AG09309 (cell line): ENCODE measurements around the gene AQP1.

ENCODE experiments used
- DNase-seq: peaks from one replicate; pipeline ENCODE4 v3.0.0-alpha.2; 2010; ENCODE audit warnings: low read depth
- H3K4me3 ChIP-seq: 2 replicates; pipeline ENCODE4 v1.5.1; 2011; ENCODE audit warnings: mild to moderate bottlenecking, low read depth, low read length, moderate library complexity; ENCODE audit not compliant: control insufficient read depth
- CTCF ChIP-seq: IDR thresholded peaks from 2 replicates; pipeline ENCODE4 v1.5.1; 2011; ENCODE audit warnings: mild to moderate bottlenecking, low read depth, low read length, inconsistent platforms; ENCODE audit not compliant: insufficient read depth, control insufficient read depth; ENCODE audit errors: missing control alignments

Gene AQP1

GRCh38 chr7:30880941-30881340 is 30.7 kb upstream of the AQP1 start:
- no peak for DNase-seq
- no peak for TF ChIP-seq CTCF
- H3K4me3 ChIP-seq: no peak overlapping the region

GRCh38 chr7:30881448-30881847 is 30.2 kb upstream of the AQP1 start:
- TF ChIP-seq CTCF: no peak
- H3K4me3 ChIP-seq: no peak overlapping the region
- no peak for DNase-seq

GRCh38 chr7:30884881-30885280 is 26.8 kb upstream of the AQP1 start:
- no peak for DNase-seq
- TF ChIP-seq CTCF: no peak
- no peak overlapping the region for H3K4me3 ChIP-seq

- H3K4me3 ChIP-seq: no peak overlapping the region
- peak; percentile 37 for DNase-seq
- no peak for TF ChIP-seq CTCF
These were observed 25.0 kb upstream of the AQP1 start for GRCh38 chr7:30886608-30887011.

GRCh38 chr7:30887464-30887872 is 24.2 kb upstream of the AQP1 start:
- no peak overlapping the region for H3K4me3 ChIP-seq
- DNase-seq: no peak
- TF ChIP-seq CTCF: no peak

DNA sequence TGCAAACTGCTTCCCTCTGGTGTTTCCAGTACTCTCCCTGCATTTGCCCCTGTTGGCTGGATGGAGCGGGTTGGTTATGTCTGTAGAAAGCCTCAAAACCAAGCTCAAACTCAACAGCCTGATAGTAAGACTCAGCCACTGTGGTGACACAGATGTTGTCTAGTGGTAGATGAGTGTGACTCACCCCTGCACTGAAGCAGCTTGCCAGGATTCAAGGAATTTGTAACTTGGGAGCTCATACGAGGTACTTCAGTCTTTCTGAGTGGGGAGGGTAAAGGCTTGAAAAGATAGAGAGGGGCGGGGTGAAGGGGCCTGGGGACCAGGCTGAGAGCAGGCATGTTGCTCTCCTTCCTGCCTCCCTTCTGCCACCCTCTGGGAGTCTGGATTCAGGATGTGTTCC is 22.9 kb upstream of the AQP1 start:
- H3K4me3 ChIP-seq: no peak overlapping the region
- TF ChIP-seq CTCF: peak; percentile 0
- DNase-seq: peak; percentile 71

GRCh38 chr7:30890226-30890625 is 21.4 kb upstream of the AQP1 start:
- no peak for TF ChIP-seq CTCF

More at GRCh38 chr7:30890226-30890625, 21.4 kb upstream of the AQP1 start:
- no peak overlapping the region for H3K4me3 ChIP-seq
- no peak for DNase-seq
